Keratinocyte (primary cell): ENCODE results near the gene SLC35A2.

Source experiments
- EZH2 ChIP-seq: IDR thresholded peaks from one replicate; pipeline ENCODE4 v1.6.1; 2012; ENCODE audit warnings: inconsistent platforms, mild to moderate bottlenecking, low read length, moderate library complexity
- TF ChIP-seq, protein P1 (sequence below), 3 experiments: IDR thresholded peaks in 1 of 3; conservative IDR thresholded peaks in 1 of 3; optimal IDR thresholded peaks in 1 of 3; 2 replicates in 2 of 3; 3 replicates in 1 of 3; pipeline versions ENCODE3 to v1.5.1; 2011; ENCODE audit warnings: low read length in 3 of 3, mild to moderate bottlenecking in 3 of 3, moderate library complexity in 2 of 3, control low read depth in 1 of 3, inconsistent platforms in 1 of 3; ENCODE audit not compliant: insufficient read depth in 2 of 3; ENCODE audit errors: extremely low read depth in 1 of 3

GRCh38 chrX:48938721-48939425 lies 27.4 kb upstream of the SLC35A2 start:
- TF ChIP-seq, protein P1, sequence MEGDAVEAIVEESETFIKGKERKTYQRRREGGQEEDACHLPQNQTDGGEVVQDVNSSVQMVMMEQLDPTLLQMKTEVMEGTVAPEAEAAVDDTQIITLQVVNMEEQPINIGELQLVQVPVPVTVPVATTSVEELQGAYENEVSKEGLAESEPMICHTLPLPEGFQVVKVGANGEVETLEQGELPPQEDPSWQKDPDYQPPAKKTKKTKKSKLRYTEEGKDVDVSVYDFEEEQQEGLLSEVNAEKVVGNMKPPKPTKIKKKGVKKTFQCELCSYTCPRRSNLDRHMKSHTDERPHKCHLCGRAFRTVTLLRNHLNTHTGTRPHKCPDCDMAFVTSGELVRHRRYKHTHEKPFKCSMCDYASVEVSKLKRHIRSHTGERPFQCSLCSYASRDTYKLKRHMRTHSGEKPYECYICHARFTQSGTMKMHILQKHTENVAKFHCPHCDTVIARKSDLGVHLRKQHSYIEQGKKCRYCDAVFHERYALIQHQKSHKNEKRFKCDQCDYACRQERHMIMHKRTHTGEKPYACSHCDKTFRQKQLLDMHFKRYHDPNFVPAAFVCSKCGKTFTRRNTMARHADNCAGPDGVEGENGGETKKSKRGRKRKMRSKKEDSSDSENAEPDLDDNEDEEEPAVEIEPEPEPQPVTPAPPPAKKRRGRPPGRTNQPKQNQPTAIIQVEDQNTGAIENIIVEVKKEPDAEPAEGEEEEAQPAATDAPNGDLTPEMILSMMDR (optimal IDR thresholded peaks at IDR 0.05 in 1 of 3, IDR thresholded peaks at IDR 0.05 in 1 of 3, conservative IDR thresholded peaks at IDR 0.05 in 1 of 3; ENCODE audit: extremely low read depth in 1 of 3, insufficient read depth in 2 of 3, low read length in 3 of 3): no peak
- TF ChIP-seq EZH2: no peak
